NCI-H82 (cell line): ENCODE results near the gene FOXN4.
A peak's percentile ranks its signal among the peaks of the same experiment; 100 is the strongest.

ENCODE experiments used
- DNase-seq: peaks from one replicate; lab custom pipeline; 2025; lab: John Stamatoyannopoulos, UW

The FOXN4 gene

GRCh38 chr12:109304485-109304884 lies 4.6 kb downstream of the FOXN4 start:
- DNase-seq, result peak; percentile 66

- no peak for DNase-seq
These were observed 6.3 kb downstream of the FOXN4 start for GRCh38 chr12:109302770-109303169.

- DNase-seq, result peak; percentile 68
These were observed 6.7 kb downstream of the FOXN4 start for GRCh38 chr12:109302358-109302757.

GRCh38 chr12:109301643-109302168 lies 7.4 kb downstream of the FOXN4 start:
- DNase-seq, result no peak

GRCh38 chr12:109299849-109300248 lies 9.2 kb downstream of the FOXN4 start:
- no peak for DNase-seq

- DNase-seq, result no peak
These were observed 12.7 kb downstream of the FOXN4 start for GRCh38 chr12:109296431-109296830.

GRCh38 chr12:109295764-109296425 lies 13.2 kb downstream of the FOXN4 start:
- no peak for DNase-seq

GRCh38 chr12:109294286-109294796 lies 14.7 kb downstream of the FOXN4 start:
- no peak for DNase-seq

GRCh38 chr12:109293106-109293505 lies 16.0 kb downstream of the FOXN4 start:
- no peak for DNase-seq

GRCh38 chr12:109292342-109292711 lies 16.8 kb downstream of the FOXN4 start:
- DNase-seq, result no peak

GRCh38 chr12:109291521-109292341 lies 17.4 kb downstream of the FOXN4 start:
- DNase-seq, result peak; percentile 86

- DNase-seq, result no peak
These were observed 18.0 kb downstream of the FOXN4 start for GRCh38 chr12:109291117-109291516.

GRCh38 chr12:109290061-109290460 lies 19.0 kb downstream of the FOXN4 start:
- DNase-seq, result no peak

GRCh38 chr12:109289551-109289950 lies 19.5 kb downstream of the FOXN4 start:
- DNase-seq, result peak; percentile 50

- no peak for DNase-seq
These were observed 20.1 kb downstream of the FOXN4 start for GRCh38 chr12:109289004-109289403.

GRCh38 chr12:109288571-109288970 lies 20.5 kb downstream of the FOXN4 start:
- DNase-seq, result no peak

- DNase-seq, result no peak
These were observed 21.1 kb downstream of the FOXN4 start for GRCh38 chr12:109287811-109288469.

- no peak for DNase-seq
These were observed 21.9 kb downstream of the FOXN4 start for GRCh38 chr12:109287181-109287580.

- no peak for DNase-seq
These were observed 22.4 kb downstream of the FOXN4 start for GRCh38 chr12:109286652-109287051.

- no peak for DNase-seq
These were observed 22.8 kb downstream of the FOXN4 start for GRCh38 chr12:109286252-109286651.

GRCh38 chr12:109284392-109284791 lies 24.7 kb downstream of the FOXN4 start:
- no peak for DNase-seq

GRCh38 chr12:109281452-109281851 lies 27.6 kb downstream of the FOXN4 start:
- DNase-seq, result no peak

GRCh38 chr12:109279525-109279924 lies 29.6 kb downstream of the FOXN4 start:
- DNase-seq, result no peak
